Myometrial cell (primary cell): ENCODE data around the gene PLCB2. TPM values are rescaled to one million over a fixed set of nuclear protein-coding genes. Genes with fewer than 3 reads are reported as not detected.

Experiments used
- total RNA-seq: library from RNA; depleted of rRNA; stranded (reverse); fragments of >200 nt; gene quantifications from 2 replicates; pipeline ENCODE4 v1.2.3, GENCODE V29; 2015

The PLCB2 gene
- under 0.01 TPM in 1 of 2 replicates, not detected in the other for total RNA-seq

GRCh38 chr15:40307421-40308211 is at the start of gene PLCB2:
Gene PLCB2 (minus strand): TSS chr15:40307935. CDS start chr15:40307672, 263 bp downstream.

GRCh38 chr15:40340740-40341400 is 33.1 kb upstream of the PLCB2 start, which contains the start of gene CCDC9B:
Gene CCDC9B (minus strand): TSS chr15:40340939. CDS start chr15:40340819, 120 bp downstream.

GRCh38 chr15:40323239-40323952 is 15.7 kb upstream of the PLCB2 start, which contains the start of gene INAFM2:
Gene INAFM2 (plus strand): TSS chr15:40323692. CDS start chr15:40324056, 364 bp downstream.

GRCh38 chr15:40282869-40283614 is 24.7 kb downstream of the PLCB2 start, which contains the start of gene ANKRD63:
Gene ANKRD63 (minus strand): TSS chr15:40283064. CDS start chr15:40282586, 478 bp downstream.

GRCh38 chr15:40238532-40239403 is 69.0 kb downstream of the PLCB2 start, which contains the start of gene PAK6:
Gene PAK6 (plus strand): TSS chr15:40239063. CDS start chr15:40264786, 25,723 bp downstream.

Other genes with a start within 250 kb of the PLCB2 start
- gene BMF, start 199.1 kb downstream of the PLCB2 start, total RNA-seq, result 0.35 TPM in 1 of 2 replicates, not detected in the other
- 15.3 and 22.3 TPM in 2 replicates for gene BUB1B, start 146.9 kb downstream of the PLCB2 start, total RNA-seq
- gene PAK6, start 68.9 kb downstream of the PLCB2 start, total RNA-seq, result not detected in 2 replicates
- gene ANKRD63, start 24.9 kb downstream of the PLCB2 start, total RNA-seq, result not detected in 2 replicates
- 5.5 and 9.0 TPM in 2 replicates for gene INAFM2, start 15.8 kb upstream of the PLCB2 start, total RNA-seq
- 5.2 and 5.3 TPM in 2 replicates for gene CCDC9B, start 33.0 kb upstream of the PLCB2 start, total RNA-seq
- gene PHGR1, start 43.1 kb upstream of the PLCB2 start, total RNA-seq, result not detected in 2 replicates
- under 0.01 and 0.35 TPM in 2 replicates for gene DISP2, start 50.3 kb upstream of the PLCB2 start, total RNA-seq
- gene KNSTRN, start 74.8 kb upstream of the PLCB2 start, total RNA-seq, result 43.2 and 47.3 TPM in 2 replicates
- 35.1 and 39.8 TPM in 2 replicates for gene IVD, start 97.9 kb upstream of the PLCB2 start, total RNA-seq
- gene BAHD1, start 133.0 kb upstream of the PLCB2 start, total RNA-seq, result 9.4 and 11.2 TPM in 2 replicates
- gene CHST14, start 163.0 kb upstream of the PLCB2 start, total RNA-seq, result 30.8 and 32.6 TPM in 2 replicates